SK-N-SH treated with all-trans-retinoic acid at 6 μM for 48 hours (cell line): ENCODE data around the gene PARP1.
A peak's percentile ranks its signal among the peaks of the same experiment; 100 is the strongest.

Experiments
- ATAC-seq: fragments of 200-7000 bp; cut with Tn5 transposase; 3 replicates; pipeline ENCODE4 v1.9.1; 2020; ENCODE audit warnings: mild to moderate bottlenecking, moderate library complexity
- BACH2 ChIP-seq: fragments of 250-450 bp; sonication (Bioruptor Pico); IDR thresholded peaks from 2 replicates; pipeline ENCODE4 v1.9.0; 2021; ENCODE audit warnings: mild to moderate bottlenecking, borderline replicate concordance
- CREB5 ChIP-seq: fragments of 250-450 bp; sonication (Bioruptor Pico); IDR thresholded peaks from 2 replicates; pipeline ENCODE4 v1.5.1; 2020; ENCODE audit warnings: low read depth, mild to moderate bottlenecking, moderate library complexity
- CSDC2 ChIP-seq: fragments of 250-450 bp; sonication (Bioruptor Pico); IDR thresholded peaks from 2 replicates; pipeline ENCODE4 v1.5.0; 2020; ENCODE audit warnings: mild to moderate bottlenecking, moderate library complexity
- ESRRG ChIP-seq: fragments of 250-450 bp; sonication (Bioruptor Pico); IDR thresholded peaks from 2 replicates; pipeline ENCODE4 v1.6.1; 2021; ENCODE audit warnings: mild to moderate bottlenecking
- ISL1 ChIP-seq: fragments of 250-450 bp; sonication (Bioruptor Pico); IDR thresholded peaks from 2 replicates; pipeline ENCODE4 v2.1.2; 2022; ENCODE audit warnings: mild to moderate bottlenecking, moderate library complexity
- OSR1 ChIP-seq: fragments of 250-450 bp; sonication (Bioruptor Pico); IDR thresholded peaks from 2 replicates; pipeline ENCODE4 v1.8.0; 2022; ENCODE audit warnings: moderate library complexity, mild to moderate bottlenecking, inconsistent platforms
- POU6F1 ChIP-seq: fragments of 250-450 bp; sonication (Bioruptor Pico); IDR thresholded peaks from 2 replicates; pipeline ENCODE4 v1.8.0; 2021; ENCODE audit warnings: low read depth, mild to moderate bottlenecking, moderate library complexity, borderline replicate concordance
- PPARA ChIP-seq: fragments of 250-450 bp; sonication (Bioruptor Pico); IDR thresholded peaks from 2 replicates; pipeline ENCODE4 v1.5.0; 2020; ENCODE audit warnings: mild to moderate bottlenecking, borderline replicate concordance
- RARB ChIP-seq: fragments of 250-450 bp; sonication (Bioruptor Pico); IDR thresholded peaks from 2 replicates; pipeline ENCODE4 v1.8.0; 2021; ENCODE audit warnings: mild to moderate bottlenecking, moderate library complexity
- SNAI2 ChIP-seq: fragments of 250-450 bp; sonication (Bioruptor Pico); IDR thresholded peaks from 2 replicates; pipeline ENCODE4 v1.5.0; 2020; ENCODE audit warnings: mild to moderate bottlenecking, moderate library complexity
- TCF4 ChIP-seq: fragments of 250-450 bp; sonication (Bioruptor Pico); IDR thresholded peaks from 2 replicates; pipeline ENCODE4 v1.8.0; 2021; ENCODE audit warnings: mild to moderate bottlenecking, moderate library complexity, borderline replicate concordance
- TOX ChIP-seq: fragments of 250-450 bp; sonication (Bioruptor Pico); IDR thresholded peaks from 2 replicates; pipeline ENCODE4 v1.8.0; 2021; ENCODE audit warnings: mild to moderate bottlenecking, moderate library complexity, borderline replicate concordance
- ZC3H10 ChIP-seq: fragments of 250-450 bp; sonication (Bioruptor Pico); IDR thresholded peaks from 2 replicates; pipeline ENCODE4 v1.5.1; 2021; ENCODE audit warnings: mild to moderate bottlenecking, moderate library complexity
- ZFP3 ChIP-seq: fragments of 250-450 bp; sonication (Bioruptor Pico); IDR thresholded peaks from 2 replicates; pipeline ENCODE4 v1.5.0; 2020; ENCODE audit warnings: mild to moderate bottlenecking, moderate library complexity
- ZNF565 ChIP-seq: fragments of 450-650 bp; formaldehyde crosslinking; conservative IDR thresholded peaks from 2 replicates; pipeline ENCODE4 v1.5.0; 2020; ENCODE audit warnings: low read depth, mild to moderate bottlenecking, moderate library complexity
- ZNF70 ChIP-seq: fragments of 450-650 bp; formaldehyde crosslinking; IDR thresholded peaks from 2 replicates; pipeline ENCODE4 v1.5.0; 2020; ENCODE audit warnings: mild to moderate bottlenecking, moderate library complexity
- ZNF8 ChIP-seq: fragments of 450-650 bp; formaldehyde crosslinking; IDR thresholded peaks from 2 replicates; pipeline ENCODE4 v1.5.0; 2020; ENCODE audit warnings: mild to moderate bottlenecking, moderate library complexity
- TF ChIP-seq, protein P1 (sequence below): fragments of 250-450 bp; sonication (Bioruptor Pico); IDR thresholded peaks from 2 replicates; pipeline ENCODE4 v1.5.0; 2020; ENCODE audit warnings: mild to moderate bottlenecking, moderate library complexity
- TF ChIP-seq, protein P2 (sequence below): fragments of 250-450 bp; sonication (Bioruptor Pico); IDR thresholded peaks from 2 replicates; pipeline ENCODE4 v1.8.0; 2020; ENCODE audit warnings: mild to moderate bottlenecking, moderate library complexity, borderline replicate concordance
- TF ChIP-seq, protein P3 (sequence below): fragments of 250-450 bp; sonication (Bioruptor Pico); IDR thresholded peaks from 2 replicates; pipeline ENCODE4 v1.5.1; 2021; ENCODE audit warnings: mild to moderate bottlenecking, moderate library complexity

Gene PARP1

DNA sequence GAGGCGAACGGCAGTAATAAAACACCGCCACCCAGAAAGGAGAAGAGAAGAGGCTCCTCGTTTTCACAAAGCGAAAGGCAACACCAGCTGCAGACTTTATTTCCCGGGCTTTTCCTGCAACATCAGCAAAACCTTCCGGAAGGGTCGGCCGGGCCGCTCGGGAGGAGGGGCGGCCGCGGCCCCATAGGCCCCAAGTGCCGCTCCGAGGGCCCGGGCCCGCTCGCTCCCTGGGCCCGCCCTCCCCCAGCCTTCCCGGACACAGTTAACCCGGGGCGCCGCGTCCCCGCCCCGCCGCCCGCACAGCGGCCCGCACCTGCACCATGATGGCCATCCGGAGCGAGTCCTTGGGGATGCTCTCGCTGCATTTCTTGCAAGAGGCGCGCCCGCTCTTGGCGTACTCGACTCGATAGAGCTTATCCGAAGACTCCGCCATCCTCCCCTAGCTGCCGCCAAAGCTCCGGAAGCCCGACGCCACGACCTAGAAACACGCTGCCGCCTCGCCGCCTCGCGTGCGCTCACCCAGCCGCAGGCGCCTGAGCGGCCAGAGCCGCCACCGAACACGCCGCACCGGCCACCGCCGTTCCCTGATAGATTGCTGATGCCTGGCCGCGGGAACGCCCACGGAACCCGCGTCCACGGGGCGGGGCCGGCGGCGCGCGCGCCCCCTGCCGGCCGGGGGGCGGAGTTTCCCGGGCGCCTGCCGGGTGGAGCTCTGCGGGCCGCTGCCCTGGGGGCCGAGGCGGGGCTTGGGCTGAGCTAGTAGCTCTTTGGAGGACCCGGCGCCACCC lies at the start of gene PARP1:
Gene PARP1 (minus strand): TSS at position 597 of the 788 bp plus-strand sequence. CDS start 164 bp downstream, at position 433.
- TF ChIP-seq ZC3H10 (CRISPR knock-in tag) (peak; percentile 44; the same call in 1 of the 2 replicates), PPARA (CRISPR knock-in tag) (no peak)
- TF ChIP-seq, protein P1, sequence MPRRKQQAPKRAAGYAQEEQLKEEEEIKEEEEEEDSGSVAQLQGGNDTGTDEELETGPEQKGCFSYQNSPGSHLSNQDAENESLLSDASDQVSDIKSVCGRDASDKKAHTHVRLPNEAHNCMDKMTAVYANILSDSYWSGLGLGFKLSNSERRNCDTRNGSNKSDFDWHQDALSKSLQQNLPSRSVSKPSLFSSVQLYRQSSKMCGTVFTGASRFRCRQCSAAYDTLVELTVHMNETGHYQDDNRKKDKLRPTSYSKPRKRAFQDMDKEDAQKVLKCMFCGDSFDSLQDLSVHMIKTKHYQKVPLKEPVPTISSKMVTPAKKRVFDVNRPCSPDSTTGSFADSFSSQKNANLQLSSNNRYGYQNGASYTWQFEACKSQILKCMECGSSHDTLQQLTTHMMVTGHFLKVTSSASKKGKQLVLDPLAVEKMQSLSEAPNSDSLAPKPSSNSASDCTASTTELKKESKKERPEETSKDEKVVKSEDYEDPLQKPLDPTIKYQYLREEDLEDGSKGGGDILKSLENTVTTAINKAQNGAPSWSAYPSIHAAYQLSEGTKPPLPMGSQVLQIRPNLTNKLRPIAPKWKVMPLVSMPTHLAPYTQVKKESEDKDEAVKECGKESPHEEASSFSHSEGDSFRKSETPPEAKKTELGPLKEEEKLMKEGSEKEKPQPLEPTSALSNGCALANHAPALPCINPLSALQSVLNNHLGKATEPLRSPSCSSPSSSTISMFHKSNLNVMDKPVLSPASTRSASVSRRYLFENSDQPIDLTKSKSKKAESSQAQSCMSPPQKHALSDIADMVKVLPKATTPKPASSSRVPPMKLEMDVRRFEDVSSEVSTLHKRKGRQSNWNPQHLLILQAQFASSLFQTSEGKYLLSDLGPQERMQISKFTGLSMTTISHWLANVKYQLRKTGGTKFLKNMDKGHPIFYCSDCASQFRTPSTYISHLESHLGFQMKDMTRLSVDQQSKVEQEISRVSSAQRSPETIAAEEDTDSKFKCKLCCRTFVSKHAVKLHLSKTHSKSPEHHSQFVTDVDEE = 0 out of 2 replicates have a peak, but pooled peaks have one; percentile 78
- ATAC-seq = peak; percentile 88

GRCh38 chr1:226457307-226457712 lies 49.4 kb upstream of the PARP1 start:
- no peak for ATAC-seq
- TF ChIP-seq ZFP3 (no peak), RARB (no peak), ESRRG (CRISPR knock-in tag) (no peak), POU6F1 (CRISPR knock-in tag) (no peak), SNAI2 (no peak), BACH2 (CRISPR knock-in tag) (no peak), TOX (CRISPR knock-in tag) (no peak), ZNF70 (CRISPR knock-in tag) (no peak), PPARA (CRISPR knock-in tag) (no peak), TCF4 (CRISPR knock-in tag) (no peak), OSR1 (CRISPR knock-in tag) (no peak), ZNF8 (CRISPR knock-in tag) (no peak), ISL1 (CRISPR knock-in tag) (no peak)
- TF ChIP-seq, protein P2, sequence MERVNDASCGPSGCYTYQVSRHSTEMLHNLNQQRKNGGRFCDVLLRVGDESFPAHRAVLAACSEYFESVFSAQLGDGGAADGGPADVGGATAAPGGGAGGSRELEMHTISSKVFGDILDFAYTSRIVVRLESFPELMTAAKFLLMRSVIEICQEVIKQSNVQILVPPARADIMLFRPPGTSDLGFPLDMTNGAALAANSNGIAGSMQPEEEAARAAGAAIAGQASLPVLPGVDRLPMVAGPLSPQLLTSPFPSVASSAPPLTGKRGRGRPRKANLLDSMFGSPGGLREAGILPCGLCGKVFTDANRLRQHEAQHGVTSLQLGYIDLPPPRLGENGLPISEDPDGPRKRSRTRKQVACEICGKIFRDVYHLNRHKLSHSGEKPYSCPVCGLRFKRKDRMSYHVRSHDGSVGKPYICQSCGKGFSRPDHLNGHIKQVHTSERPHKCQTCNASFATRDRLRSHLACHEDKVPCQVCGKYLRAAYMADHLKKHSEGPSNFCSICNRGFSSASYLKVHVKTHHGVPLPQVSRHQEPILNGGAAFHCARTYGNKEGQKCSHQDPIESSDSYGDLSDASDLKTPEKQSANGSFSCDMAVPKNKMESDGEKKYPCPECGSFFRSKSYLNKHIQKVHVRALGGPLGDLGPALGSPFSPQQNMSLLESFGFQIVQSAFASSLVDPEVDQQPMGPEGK (CRISPR knock-in tag) = no peak
- TF ChIP-seq, protein P3, sequence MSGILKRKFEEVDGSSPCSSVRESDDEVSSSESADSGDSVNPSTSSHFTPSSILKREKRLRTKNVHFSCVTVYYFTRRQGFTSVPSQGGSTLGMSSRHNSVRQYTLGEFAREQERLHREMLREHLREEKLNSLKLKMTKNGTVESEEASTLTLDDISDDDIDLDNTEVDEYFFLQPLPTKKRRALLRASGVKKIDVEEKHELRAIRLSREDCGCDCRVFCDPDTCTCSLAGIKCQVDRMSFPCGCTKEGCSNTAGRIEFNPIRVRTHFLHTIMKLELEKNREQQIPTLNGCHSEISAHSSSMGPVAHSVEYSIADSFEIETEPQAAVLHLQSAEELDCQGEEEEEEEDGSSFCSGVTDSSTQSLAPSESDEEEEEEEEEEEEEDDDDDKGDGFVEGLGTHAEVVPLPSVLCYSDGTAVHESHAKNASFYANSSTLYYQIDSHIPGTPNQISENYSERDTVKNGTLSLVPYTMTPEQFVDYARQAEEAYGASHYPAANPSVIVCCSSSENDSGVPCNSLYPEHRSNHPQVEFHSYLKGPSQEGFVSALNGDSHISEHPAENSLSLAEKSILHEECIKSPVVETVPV (CRISPR knock-in tag) = no peak

DNA sequence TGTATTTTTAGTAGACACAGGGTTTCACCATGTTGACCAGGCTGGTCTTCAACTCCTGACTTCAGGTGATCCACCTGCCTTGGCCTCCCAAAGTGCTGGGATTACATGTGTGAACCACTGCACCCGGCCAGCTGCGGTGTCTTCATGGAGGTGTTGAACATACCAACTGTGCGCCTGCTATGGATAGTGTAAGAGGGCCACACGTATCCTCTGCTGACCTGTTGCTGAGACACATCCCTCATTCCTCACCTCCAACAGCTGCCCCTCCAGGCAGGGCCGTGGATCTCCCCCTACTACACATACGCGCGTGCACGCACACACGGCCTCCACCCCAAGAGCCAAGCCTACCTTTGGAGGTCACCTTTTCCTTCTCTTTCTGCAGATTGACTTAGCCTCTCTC lies 48.0 kb upstream of the PARP1 start:
- ATAC-seq = no peak
- TF ChIP-seq CSDC2 (CRISPR knock-in tag) (no peak), PPARA (CRISPR knock-in tag) (no peak), RARB (no peak), CREB5 (no peak), TOX (CRISPR knock-in tag) (no peak), ZNF565 (no peak), ISL1 (CRISPR knock-in tag) (no peak), OSR1 (CRISPR knock-in tag) (no peak), ZNF8 (CRISPR knock-in tag) (no peak), TCF4 (CRISPR knock-in tag) (no peak)
- TF ChIP-seq, protein P3 (CRISPR knock-in tag) = no peak
- TF ChIP-seq, protein P1 = no peak
- TF ChIP-seq, protein P2 (CRISPR knock-in tag) = no peak
